H1 (cell line): ENCODE measurements around the gene RAPGEF5. TPM values are rescaled to one million over a fixed set of nuclear protein-coding genes. Genes with fewer than 3 reads are reported as not detected.

Source experiments
- CTCF ChIA-PET: fragments of 300-600 bp; sonication (Branson Sonifier 250); formaldehyde crosslinking; loops from one replicate; lab custom pipeline; 2021; ENCODE audit not compliant: partially characterized antibody; lab: Charles Lee
- POLR2A ChIA-PET: fragments of 300-600 bp; sonication (Branson Sonifier 250); formaldehyde crosslinking; loops from one replicate; lab custom pipeline; 2021; ENCODE audit warnings: inconsistent platforms; ENCODE audit not compliant: partially characterized antibody; lab: Charles Lee
- DNase-seq, 2 experiments: peaks; one replicate each; pipeline versions ENCODE4 v3.0.0 to v3.0.0-alpha.2; 2010 to 2022; ENCODE audit warnings: low spot score in 2 of 2, low read depth in 1 of 2, mixed read lengths in 1 of 2
- FAIRE-seq: peaks from 2 replicates; lab custom pipeline; 2011; peaks lifted over from hg19 to GRCh38; lab: Jason Lieb, UNC
- H2AFZ ChIP-seq: 2 replicates; pipeline ENCODE4 v1.8.1; 2012; ENCODE audit warnings: low read length, inconsistent platforms
- H2AK5ac ChIP-seq: 2 replicates; pipeline ENCODE4 v1.6.1; 2013; ENCODE audit warnings: low read depth, low read length
- H2BK120ac ChIP-seq: replicated peaks from 2 replicates; pipeline ENCODE3; 2013; ENCODE audit warnings: low read depth, low read length, inconsistent platforms
- H2BK12ac ChIP-seq: 2 replicates; pipeline ENCODE4 v1.6.1; 2013; ENCODE audit warnings: low read depth, low read length
- H2BK15ac ChIP-seq: 2 replicates; pipeline ENCODE4 v1.6.1; 2013; ENCODE audit warnings: low read length
- H2BK20ac ChIP-seq: 2 replicates; pipeline ENCODE4 v1.6.1; 2013; ENCODE audit warnings: low read length
- H2BK5ac ChIP-seq: 2 replicates; pipeline ENCODE4 v1.6.1; 2013; ENCODE audit warnings: low read depth, low read length
- H3K14ac ChIP-seq: 2 replicates; pipeline ENCODE4 v1.6.1; 2013; ENCODE audit warnings: inconsistent platforms; ENCODE audit not compliant: insufficient read length
- H3K18ac ChIP-seq: 2 replicates; pipeline ENCODE4 v1.6.1; 2013; ENCODE audit warnings: low read length; ENCODE audit errors: extremely low read depth
- H3K23ac ChIP-seq: 2 replicates; pipeline ENCODE4 v1.6.1; 2013; ENCODE audit warnings: inconsistent platforms; ENCODE audit not compliant: insufficient read length
- H3K23me2 ChIP-seq: 2 replicates; pipeline ENCODE4 v1.6.1; 2013; ENCODE audit warnings: low read depth, low read length
- H3K27ac ChIP-seq: 2 replicates; pipeline ENCODE4 v1.6.1; 2011; ENCODE audit warnings: low read depth, low read length, inconsistent platforms
- H3K27me3 ChIP-seq, 4 experiments: replicated peaks in 1 of 4; 1 replicate in 1 of 4; 2 replicates in 3 of 4; pipeline versions ENCODE4 v1.6.1 to v1.8.1; 2011 to 2013; ENCODE audit warnings: low read length in 3 of 4, mild to moderate bottlenecking in 3 of 4, inconsistent platforms in 2 of 4, mixed read lengths in 2 of 4, moderate library complexity in 1 of 4; ENCODE audit not compliant: control insufficient read depth in 3 of 4, insufficient read depth in 3 of 4; ENCODE audit errors: extremely low read depth in 1 of 4
- H3K36me3 ChIP-seq, 4 experiments: 2 replicates each; pipeline versions ENCODE4 v1.6.1 to v1.8.1; 2011 to 2013; ENCODE audit warnings: mild to moderate bottlenecking in 4 of 4, low read length in 3 of 4, moderate library complexity in 2 of 4, control low read depth in 1 of 4, inconsistent platforms in 1 of 4; ENCODE audit not compliant: insufficient read depth in 4 of 4, control insufficient read depth in 2 of 4
- H3K4ac ChIP-seq: replicated peaks from 2 replicates; pipeline ENCODE3; 2013; ENCODE audit warnings: low read length, low read depth, mixed read lengths, inconsistent platforms; ENCODE audit not compliant: insufficient read length
- H3K4me1 ChIP-seq, 4 experiments: replicated peaks in 1 of 4; 1 replicate in 1 of 4; 2 replicates in 3 of 4; pipeline versions ENCODE4 v1.6.1 to v1.8.1; 2011 to 2013; ENCODE audit warnings: low read length in 3 of 4, inconsistent platforms in 2 of 4, mixed read lengths in 1 of 4; ENCODE audit not compliant: insufficient read depth in 4 of 4, control insufficient read depth in 3 of 4
- H3K4me2 ChIP-seq, 2 experiments: 2 replicates each; pipeline versions ENCODE4 v1.6.1 to v1.8.1; 2011 to 2013; ENCODE audit warnings: low read depth in 2 of 2, low read length in 2 of 2, control low read depth in 1 of 2, inconsistent platforms in 1 of 2, mild to moderate bottlenecking in 1 of 2; ENCODE audit not compliant: insufficient read depth in 1 of 2
- H3K4me3 ChIP-seq, 4 experiments: fragments of 200-600, 300-600 bp in 1 of 4; sonication (generic), shearing (Covaris generic), sonication (Bioruptor Twin) in 1 of 4; 2 replicates each; pipeline versions ENCODE4 v1.5.1 to v1.8.1; 2011 to 2016; ENCODE audit warnings: low read length in 4 of 4, low read depth in 3 of 4, control low read depth in 2 of 4, inconsistent platforms in 2 of 4, mild to moderate bottlenecking in 2 of 4, mixed read lengths in 1 of 4, moderate library complexity in 1 of 4; ENCODE audit not compliant: insufficient read depth in 2 of 4; ENCODE audit errors: extremely low read depth in 1 of 4
- H3K56ac ChIP-seq: replicated peaks from 2 replicates; pipeline ENCODE3; 2013; ENCODE audit warnings: low read depth, mild to moderate bottlenecking, mixed read lengths, low read length, inconsistent platforms; ENCODE audit not compliant: insufficient read length
- H3K79me1 ChIP-seq: 2 replicates; pipeline ENCODE4 v1.6.1; 2013; ENCODE audit warnings: low read depth, low read length, control low read depth
- H3K79me2 ChIP-seq, 2 experiments: 2 replicates each; pipeline versions ENCODE4 v1.6.1 to v1.8.1; 2012 to 2013; ENCODE audit warnings: low read length in 2 of 2, mild to moderate bottlenecking in 2 of 2, inconsistent platforms in 1 of 2; ENCODE audit not compliant: insufficient read depth in 2 of 2, control insufficient read depth in 1 of 2
- H3K9ac ChIP-seq, 4 experiments: replicated peaks in 1 of 4; 1 replicate in 1 of 4; 2 replicates in 3 of 4; pipeline versions ENCODE4 v1.6.1 to v1.8.1; 2011 to 2013; ENCODE audit warnings: low read depth in 3 of 4, low read length in 3 of 4, control low read depth in 2 of 4, mild to moderate bottlenecking in 2 of 4, moderate library complexity in 2 of 4, inconsistent platforms in 1 of 4; ENCODE audit errors: extremely low read depth in 1 of 4
- H3K9me3 ChIP-seq, 2 experiments: 2 replicates each; pipeline versions ENCODE4 v1.6.1 to v1.8.1; 2012 to 2013; ENCODE audit warnings: mild to moderate bottlenecking in 2 of 2, moderate library complexity in 2 of 2, control low read depth in 1 of 2, inconsistent platforms in 1 of 2, low read depth in 1 of 2, low read length in 1 of 2, mixed read lengths in 1 of 2; ENCODE audit not compliant: insufficient read depth in 2 of 2
- H4K20me1 ChIP-seq, 2 experiments: replicated peaks in 1 of 2; 2 replicates each; pipeline versions ENCODE3 to v1.8.1; 2011 to 2013; ENCODE audit warnings: inconsistent platforms in 2 of 2, low read length in 2 of 2, mild to moderate bottlenecking in 1 of 2; ENCODE audit not compliant: insufficient read depth in 2 of 2, control insufficient read depth in 1 of 2
- H4K5ac ChIP-seq: 2 replicates; pipeline ENCODE4 v1.6.1; 2013; ENCODE audit warnings: low read length, low read depth, mixed read lengths, inconsistent platforms; ENCODE audit not compliant: insufficient read length
- H4K8ac ChIP-seq: 2 replicates; pipeline ENCODE4 v1.8.0; 2013; ENCODE audit warnings: mild to moderate bottlenecking, moderate library complexity, low read length, inconsistent platforms; ENCODE audit not compliant: insufficient read depth; ENCODE audit errors: extremely low read depth
- H4K91ac ChIP-seq: replicated peaks from 2 replicates; pipeline ENCODE3; 2013; ENCODE audit warnings: low read length, mixed read lengths, inconsistent platforms; ENCODE audit not compliant: insufficient read length
- ATF2 ChIP-seq: IDR thresholded peaks from 2 replicates; pipeline ENCODE4 v1.6.1; 2012; ENCODE audit warnings: low read length, inconsistent platforms
- BCL11A ChIP-seq, 2 experiments: IDR thresholded peaks; one replicate each; pipeline ENCODE4 v1.6.1; 2011; ENCODE audit warnings: low read depth in 2 of 2, low read length in 2 of 2, mild to moderate bottlenecking in 2 of 2
- CTCF ChIP-seq, 3 experiments: IDR thresholded peaks; 1 replicate in 2 of 3; 2 replicates in 1 of 3; pipeline versions ENCODE4 v1.5.1 to v1.6.1; 2011; ENCODE audit warnings: low read length in 3 of 3, mild to moderate bottlenecking in 3 of 3, inconsistent platforms in 2 of 3, low read depth in 1 of 3, moderate library complexity in 1 of 3; ENCODE audit not compliant: insufficient read depth in 1 of 3; ENCODE audit errors: control extremely low read depth in 1 of 3
- GTF2F1 ChIP-seq: IDR thresholded peaks from 2 replicates; pipeline ENCODE4 v1.6.1; 2012; ENCODE audit warnings: low read depth, low read length, improper control_type of control experiment, borderline replicate concordance
- HDAC6 ChIP-seq: IDR thresholded peaks from one replicate; pipeline ENCODE4 v1.7.1; 2012; ENCODE audit warnings: low read depth, mild to moderate bottlenecking, inconsistent platforms, low read length, moderate library complexity
- TBP ChIP-seq: IDR thresholded peaks from 2 replicates; pipeline ENCODE4 v1.6.1; 2011; ENCODE audit warnings: low read depth, low read length, improper control_type of control experiment
- WGBS, 2 experiments: shearing (Covaris generic) in 1 of 2; methylation state at CpG; one replicate each; pipeline versions ENCODE4 v1.1.6 to v1.1.7; 2013 to 2015; ENCODE audit warnings: low lambda C conversion rate in 2 of 2, mixed read lengths in 2 of 2, inconsistent platforms in 1 of 2, low coverage in 1 of 2, missing lambda C conversion rate in 1 of 2; ENCODE audit not compliant: insufficient replicate concordance in 2 of 2, insufficient coverage in 1 of 2, insufficient read length in 1 of 2; ENCODE audit errors: extremely low coverage in 1 of 2, missing lambda C conversion rate in 1 of 2; 5-methylcytosine and 5-hydroxymethylcytosine counted together
- polyA plus RNA-seq, 7 experiments: library from polyadenylated mRNA; depleted of rRNA in 3 of 7; stranded (reverse) in 5 of 7; unstranded in 2 of 7; fragments of >200 nt in 5 of 7; fragments of 200-250 nt in 2 of 7; gene quantifications; 1 replicate in 5 of 7; 2 replicates in 1 of 7; 4 replicates in 1 of 7; pipeline versions ENCODE4 v1.2.1 to v1.2.3, GENCODE V29; 2011 to 2013; ENCODE audit warnings: missing spikeins in 2 of 7, mixed read lengths in 2 of 7
- total RNA-seq: library from RNA; stranded (reverse); fragmentation: NEBNext Ultra II Directional; extraction: Animal tissue kit (Norgen Biotek cat#: 25700); gene quantifications from 2 replicates; pipeline ENCODE4 v1.2.1, GENCODE V29; 2021

Gene RAPGEF5
- total and polyA plus RNA-seq, 2 of the 8 experiments (the other 6 are each of a cell fraction or from before 2014, with no cell fraction given) = 4.4 to 22.9 TPM

DNA sequence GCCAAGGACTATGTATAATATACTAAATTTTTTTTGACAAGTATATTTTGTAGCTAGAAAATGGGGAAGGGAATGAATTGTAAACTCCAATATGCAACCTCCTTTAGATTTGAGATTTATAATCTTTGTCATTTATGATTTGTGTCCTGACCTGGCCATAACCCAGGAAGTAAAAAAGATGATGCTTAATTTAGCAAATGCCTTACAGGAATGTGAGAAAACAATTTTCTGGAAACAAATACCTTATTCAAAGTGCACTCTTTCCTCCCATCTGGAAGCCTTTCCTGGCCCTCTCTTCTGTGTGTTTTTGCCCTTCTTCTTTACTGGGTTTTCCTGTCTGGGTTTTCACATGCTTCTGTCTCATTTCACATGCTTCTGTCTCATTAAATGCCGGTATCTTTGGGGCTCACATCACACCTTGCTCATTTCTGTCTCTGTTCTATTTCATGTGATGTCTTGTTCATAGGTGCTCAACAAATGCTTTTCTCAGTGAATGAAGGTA, 149.2 kb downstream of the RAPGEF5 start:
- no peak for DNase-seq
- Histone ChIP-seq H3K79me1 (no peaks in the 10 kb centered on the region), H2AK5ac (no peak overlapping the region), H2BK15ac (no peak overlapping the region), H3K14ac (no peak overlapping the region), H2AFZ (no peak overlapping the region), H3K4me2 (no peak overlapping the region), H2BK120ac (no peak overlapping the region), H3K23me2 (no peaks in the 10 kb centered on the region), H3K27ac (no peak overlapping the region), H3K4me3 (no peak overlapping the region), H3K18ac (no peak overlapping the region), H3K4ac (no peak overlapping the region), H2BK12ac (no peak overlapping the region), H3K56ac (no peak overlapping the region), H4K8ac (no peak overlapping the region), H3K27me3 (no peaks in the 10 kb centered on the region), H4K20me1 (no peaks in the 10 kb centered on the region), H3K79me2 (no peaks in the 10 kb centered on the region), H3K9ac (no peak overlapping the region), H3K23ac (no peak overlapping the region), H4K5ac (no peak overlapping the region), H3K4me1 (no peaks in the 10 kb centered on the region), H2BK5ac (no peak overlapping the region), H3K36me3 (peaks cover 0 to 5% (median 0%) of the 10 kb centered on the region in 4 experiments; a peak in 2 of 8 replicates), H3K9me3 (no peaks in the 10 kb centered on the region), H4K91ac (no peak overlapping the region), H2BK20ac (no peak overlapping the region)
- 94% methylated on average over 1 of the region's 1 CpG; no CpG with 5 or more reads in 1 of the 2 experiments for WGBS, 2 experiments
- FAIRE-seq = no peak
- TF ChIP-seq CTCF (IDR thresholded peaks at IDR 0.05; ENCODE audit: control extremely low read depth in 1 of 3, insufficient read depth in 1 of 3, low read depth in 1 of 3, low read length in 3 of 3) (no peak), HDAC6 (no peak), TBP (no peak), BCL11A (IDR thresholded peaks at IDR 0.05; ENCODE audit: low read depth in 2 of 2, low read length in 2 of 2) (no peak), ATF2 (no peak), GTF2F1 (no peak)
- POLR2A ChIA-PET = no interaction called here
- CTCF ChIA-PET = interaction anchor here (0.6 to 1.0 kb wide), 4 partner anchors 8 to 1485 kb away, joined by 3 to 4 read pairs (median 3); no protein-coding TSS in a partner anchor
